GM18505 (cell line): ENCODE data around the gene PPM1G.

Experiments
- ATAC-seq: cut with Tn5 transposase; IDR thresholded peaks from one replicate; pipeline ENCODE4 v1.9.1; 2021; ENCODE audit not compliant: unreplicated experiment
- POLR2A ChIP-seq: IDR thresholded peaks from 4 replicates; pipeline ENCODE4 v1.6.1; 2011; ENCODE audit warnings: borderline replicate concordance; ENCODE audit not compliant: insufficient read depth, insufficient read length; ENCODE audit errors: extremely low read depth

The PPM1G gene

GRCh38 chr2:27351802-27352598 lies 57.4 kb downstream of the PPM1G start:
- TF ChIP-seq POLR2A: no peak
- no peak for ATAC-seq

- TF ChIP-seq POLR2A: no peak
- ATAC-seq: no peak
Observed at GRCh38 chr2:27350106-27350693, 59.2 kb downstream of the PPM1G start.

- TF ChIP-seq POLR2A: no peak
- ATAC-seq: no peak
Observed at GRCh38 chr2:27347641-27348040, 61.8 kb downstream of the PPM1G start.

GRCh38 chr2:27336173-27336572 lies 73.2 kb downstream of the PPM1G start:
- TF ChIP-seq POLR2A: no peak
- no peak for ATAC-seq

- no peak for TF ChIP-seq POLR2A
- no peak for ATAC-seq
Observed at GRCh38 chr2:27335311-27335710, 74.1 kb downstream of the PPM1G start.
